ENCODE data around the gene MID1.

Gene MID1

GRCh38 chrX:10433296-10433965, 187.0 kb downstream of the MID1 start:
- ATAC-seq: no peak
- H3K4me3 Mint-ChIP-seq: no peak overlapping the region
- H3K36me3 Mint-ChIP-seq: no peaks in the 10 kb centered on the region
- H3K27ac Mint-ChIP-seq: no peak overlapping the region
- no peaks in the 10 kb centered on the region for H3K9me3 Mint-ChIP-seq
- no peaks in the 10 kb centered on the region for H3K4me1 Mint-ChIP-seq
- no peaks in the 10 kb centered on the region for H3K27me3 Mint-ChIP-seq

GRCh38 chrX:10429908-10430307, 190.5 kb downstream of the MID1 start:
- Mint-ChIP-seq H3K4me3 (no peak overlapping the region), H3K9me3 (no peaks in the 10 kb centered on the region), H3K27me3 (no peaks in the 10 kb centered on the region), H3K36me3 (no peaks in the 10 kb centered on the region), H3K27ac (no peak overlapping the region), H3K4me1 (no peaks in the 10 kb centered on the region)
- ATAC-seq: no peak

GRCh38 chrX:10427249-10427648, 193.1 kb downstream of the MID1 start:
- Mint-ChIP-seq H3K27ac (no peak overlapping the region), H3K9me3 (no peaks in the 10 kb centered on the region), H3K27me3 (no peaks in the 10 kb centered on the region), H3K36me3 (no peaks in the 10 kb centered on the region), H3K4me3 (no peak overlapping the region), H3K4me1 (no peaks in the 10 kb centered on the region)
- ATAC-seq: no peak

GRCh38 chrX:10423716-10424115, 196.7 kb downstream of the MID1 start:
- no peak for ATAC-seq

GRCh38 chrX:10420134-10420533, 200.3 kb downstream of the MID1 start:
- Mint-ChIP-seq H3K4me1 (no peaks in the 10 kb centered on the region), H3K27ac (no peak overlapping the region), H3K4me3 (no peak overlapping the region), H3K27me3 (no peaks in the 10 kb centered on the region), H3K36me3 (no peaks in the 10 kb centered on the region), H3K9me3 (no peaks in the 10 kb centered on the region)
- no peak for ATAC-seq

More at GRCh38 chrX:10423716-10424115, 196.7 kb downstream of the MID1 start:
- H3K27me3 Mint-ChIP-seq: no peaks in the 10 kb centered on the region
- H3K36me3 Mint-ChIP-seq: no peaks in the 10 kb centered on the region
- H3K4me1 Mint-ChIP-seq: no peaks in the 10 kb centered on the region
- no peaks in the 10 kb centered on the region for H3K9me3 Mint-ChIP-seq
- no peak overlapping the region for H3K27ac Mint-ChIP-seq
- H3K4me3 Mint-ChIP-seq: no peak overlapping the region

GRCh38 chrX:10416424-10416823, 204.0 kb downstream of the MID1 start:
- Mint-ChIP-seq H3K27ac (no peak overlapping the region), H3K4me1 (no peaks in the 10 kb centered on the region), H3K4me3 (no peak overlapping the region), H3K27me3 (no peaks in the 10 kb centered on the region), H3K9me3 (no peaks in the 10 kb centered on the region), H3K36me3 (no peaks in the 10 kb centered on the region)
- ATAC-seq: no peak

- no peaks in the 10 kb centered on the region for H3K36me3 Mint-ChIP-seq
- H3K27me3 Mint-ChIP-seq: no peaks in the 10 kb centered on the region
- no peak for ATAC-seq
- no peak overlapping the region for H3K27ac Mint-ChIP-seq
- no peaks in the 10 kb centered on the region for H3K9me3 Mint-ChIP-seq
- no peak overlapping the region for H3K4me3 Mint-ChIP-seq
- H3K4me1 Mint-ChIP-seq: no peaks in the 10 kb centered on the region
These were observed 204.9 kb downstream of the MID1 start for GRCh38 chrX:10415306-10416001.

- Mint-ChIP-seq H3K4me1 (no peaks in the 10 kb centered on the region), H3K36me3 (no peaks in the 10 kb centered on the region), H3K4me3 (no peak overlapping the region), H3K27ac (no peak overlapping the region), H3K9me3 (no peaks in the 10 kb centered on the region), H3K27me3 (no peaks in the 10 kb centered on the region)
- no peak for ATAC-seq
These were observed 205.5 kb downstream of the MID1 start for GRCh38 chrX:10414862-10415261.

- H3K4me3 Mint-ChIP-seq: no peak overlapping the region
- no peaks in the 10 kb centered on the region for H3K36me3 Mint-ChIP-seq
- no peak overlapping the region for H3K27ac Mint-ChIP-seq
- no peaks in the 10 kb centered on the region for H3K9me3 Mint-ChIP-seq
- no peak for ATAC-seq
- no peaks in the 10 kb centered on the region for H3K27me3 Mint-ChIP-seq
- no peaks in the 10 kb centered on the region for H3K4me1 Mint-ChIP-seq
These were observed 206.1 kb downstream of the MID1 start for GRCh38 chrX:10414156-10414824.

GRCh38 chrX:10404436-10404835, 215.9 kb downstream of the MID1 start:
- no peaks in the 10 kb centered on the region for H3K27me3 Mint-ChIP-seq
- H3K4me1 Mint-ChIP-seq: no peaks in the 10 kb centered on the region
- no peaks in the 10 kb centered on the region for H3K36me3 Mint-ChIP-seq
- H3K9me3 Mint-ChIP-seq: no peaks in the 10 kb centered on the region
- H3K27ac Mint-ChIP-seq: no peak overlapping the region
- ATAC-seq: no peak
- no peak overlapping the region for H3K4me3 Mint-ChIP-seq

- Mint-ChIP-seq H3K36me3 (no peaks in the 10 kb centered on the region), H3K9me3 (no peaks in the 10 kb centered on the region), H3K4me3 (no peak overlapping the region), H3K27ac (no peak overlapping the region), H3K27me3 (peaks cover 13% of the 10 kb centered on the region), H3K4me1 (peaks cover 7% of the 10 kb centered on the region)
- no peak for ATAC-seq
These were observed 219.1 kb downstream of the MID1 start for GRCh38 chrX:10401239-10401638.

GRCh38 chrX:10399043-10399741, 221.2 kb downstream of the MID1 start:
- H3K27me3 Mint-ChIP-seq: peaks cover 19% of the 10 kb centered on the region
- H3K4me3 Mint-ChIP-seq: no peak overlapping the region
- no peak for ATAC-seq
- peaks cover 7% of the 10 kb centered on the region for H3K4me1 Mint-ChIP-seq
- H3K36me3 Mint-ChIP-seq: no peaks in the 10 kb centered on the region
- no peak overlapping the region for H3K27ac Mint-ChIP-seq
- H3K9me3 Mint-ChIP-seq: no peaks in the 10 kb centered on the region

- no peaks in the 10 kb centered on the region for H3K9me3 Mint-ChIP-seq
- H3K27me3 Mint-ChIP-seq: peaks cover 19% of the 10 kb centered on the region
- H3K4me1 Mint-ChIP-seq: peaks cover 7% of the 10 kb centered on the region
- ATAC-seq: no peak
- H3K4me3 Mint-ChIP-seq: no peak overlapping the region
- no peak overlapping the region for H3K27ac Mint-ChIP-seq
- H3K36me3 Mint-ChIP-seq: no peaks in the 10 kb centered on the region
These were observed 222.2 kb downstream of the MID1 start for GRCh38 chrX:10398215-10398614.

- H3K9me3 Mint-ChIP-seq: no peaks in the 10 kb centered on the region
- H3K27me3 Mint-ChIP-seq: peaks cover 26% of the 10 kb centered on the region
- no peak overlapping the region for H3K27ac Mint-ChIP-seq
- H3K4me1 Mint-ChIP-seq: peaks cover 7% of the 10 kb centered on the region
- H3K36me3 Mint-ChIP-seq: no peaks in the 10 kb centered on the region
- ATAC-seq: no peak
- H3K4me3 Mint-ChIP-seq: no peak overlapping the region
These were observed 223.0 kb downstream of the MID1 start for GRCh38 chrX:10397349-10397748.

- Mint-ChIP-seq H3K4me3 (no peak overlapping the region), H3K27ac (no peak overlapping the region), H3K27me3 (peaks cover 28% of the 10 kb centered on the region), H3K36me3 (no peaks in the 10 kb centered on the region), H3K4me1 (peaks cover 7% of the 10 kb centered on the region), H3K9me3 (no peaks in the 10 kb centered on the region)
- no peak for ATAC-seq
These were observed 224.7 kb downstream of the MID1 start for GRCh38 chrX:10395643-10396042.

Measured in stimulated activated memory B cell treated with anti-CD40 and anti-IgM and Interleukin-4, amounts not matched to agents 10 μg/mL and 1 μg/mL and 100 μg/mL, for 72 hours (primary cell).